Kasumi-1 (cell line): ENCODE data around the gene CRYGA.
A peak's percentile ranks its signal among the peaks of the same experiment; 100 is the strongest.

Source experiments
- DNase-seq, 2 experiments: peaks; one replicate each; lab custom pipeline; 2025; lab: John Stamatoyannopoulos, UW

The CRYGA gene

GRCh38 chr2:208163489-208163888 is at the start of gene CRYGA:
Gene CRYGA, minus strand, starts transcription at chr2:208163589. Its CDS starts 33 bp downstream, at chr2:208163556.
- DNase-seq, result no peak

- DNase-seq, result no peak
Observed at GRCh38 chr2:208210688-208211451, 47.5 kb upstream of the CRYGA start.

- DNase-seq, result no peak
Observed at GRCh38 chr2:208208335-208209085, 45.1 kb upstream of the CRYGA start.

- no peak for DNase-seq
Observed at GRCh38 chr2:208207769-208208168, 44.4 kb upstream of the CRYGA start.

GRCh38 chr2:208204166-208204565 is 40.8 kb upstream of the CRYGA start:
- no peak for DNase-seq

GRCh38 chr2:208195531-208195930 is 32.1 kb upstream of the CRYGA start:
- no peak for DNase-seq

- no peak for DNase-seq
Observed at GRCh38 chr2:208192611-208193236, 29.3 kb upstream of the CRYGA start.

- DNase-seq, result no peak
Observed at GRCh38 chr2:208189810-208190503, 26.6 kb upstream of the CRYGA start, which contains the start of gene C2orf80. Gene C2orf80, minus strand, starts transcription at chr2:208190030. Its CDS starts 3,044 bp downstream, at chr2:208186986.

GRCh38 chr2:208189069-208189809 is 25.9 kb upstream of the CRYGA start:
- no peak for DNase-seq

GRCh38 chr2:208186893-208187292 is 23.5 kb upstream of the CRYGA start:
- DNase-seq, result no peak

- DNase-seq, result no peak
Observed at GRCh38 chr2:208186465-208186864, 23.1 kb upstream of the CRYGA start.

- DNase-seq, result no peak
Observed at GRCh38 chr2:208183972-208184705, 20.8 kb upstream of the CRYGA start.

GRCh38 chr2:208183526-208183925 is 20.1 kb upstream of the CRYGA start:
- DNase-seq, result no peak

- DNase-seq, result no peak
Observed at GRCh38 chr2:208182835-208183234, 19.4 kb upstream of the CRYGA start.

- DNase-seq, result no peak
Observed at GRCh38 chr2:208179028-208179609, 15.7 kb upstream of the CRYGA start.

- DNase-seq, result no peak
Observed at GRCh38 chr2:208175840-208176153, 12.4 kb upstream of the CRYGA start.

- DNase-seq, result peak; percentile 61 to 64
Observed at GRCh38 chr2:208175069-208175839, 11.9 kb upstream of the CRYGA start.

- DNase-seq, result no peak
Observed at GRCh38 chr2:208174144-208174543, 10.8 kb upstream of the CRYGA start.

- DNase-seq, result peak in 1 of 2 experiments; percentile 4
Observed at GRCh38 chr2:208172125-208172524, 8.7 kb upstream of the CRYGA start.
